Measurements from ENCODE around the gene NR6A1.

NR6A1 gene

DNA sequence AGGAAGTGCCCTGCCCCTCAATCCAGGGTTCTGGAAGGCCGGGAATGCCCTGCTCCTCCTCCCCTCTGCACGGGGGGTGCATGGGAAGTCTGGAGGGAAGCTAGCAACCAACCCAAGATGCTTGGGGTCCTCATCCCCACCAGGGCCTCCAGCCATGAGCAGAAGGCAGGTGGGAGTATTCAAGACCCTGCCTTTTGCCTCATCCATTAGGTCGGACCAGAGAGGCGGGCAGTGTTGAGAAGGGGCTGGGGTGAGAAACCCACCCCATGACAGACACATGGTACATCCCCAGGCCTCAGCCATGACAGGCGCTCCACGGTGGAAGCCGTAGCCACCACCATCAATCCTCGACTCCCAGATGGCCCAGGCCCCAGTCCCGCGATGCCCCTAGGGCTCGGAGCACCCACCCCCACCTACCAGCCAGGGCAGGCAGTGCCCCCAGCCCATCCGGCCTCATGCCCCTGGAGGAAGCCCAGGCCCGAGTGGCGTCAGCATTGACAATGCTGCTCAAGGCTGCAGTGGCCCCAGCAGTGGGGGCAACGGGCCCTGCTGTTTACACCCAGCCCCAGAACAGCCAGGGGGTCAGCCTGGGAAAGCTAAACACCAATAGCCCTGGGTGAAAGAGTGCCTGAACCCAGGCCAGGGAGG, 272.5 kb downstream of the NR6A1 start:
- no peak for DNase-seq

DNA sequence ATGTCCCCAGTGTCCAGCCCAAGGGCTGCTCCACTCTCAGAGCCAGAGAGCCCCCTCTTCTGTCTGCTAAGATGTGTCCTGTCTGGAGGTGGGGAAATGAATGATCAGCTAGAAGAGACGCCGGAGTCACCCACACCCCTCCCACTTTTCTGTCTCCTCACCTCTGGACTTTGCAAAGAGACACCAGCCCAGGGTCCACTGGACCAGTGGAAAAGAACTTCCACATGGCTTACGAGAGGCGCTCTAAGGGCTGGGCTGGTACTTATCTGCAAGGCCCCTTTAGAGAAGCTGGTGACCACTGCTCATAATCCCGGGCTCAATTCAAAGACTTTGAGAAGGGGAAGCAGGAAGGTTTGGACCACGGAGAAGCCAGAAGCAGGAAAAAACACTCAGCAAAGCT, 273.1 kb downstream of the NR6A1 start:
- DNase-seq, result no peak

DNA sequence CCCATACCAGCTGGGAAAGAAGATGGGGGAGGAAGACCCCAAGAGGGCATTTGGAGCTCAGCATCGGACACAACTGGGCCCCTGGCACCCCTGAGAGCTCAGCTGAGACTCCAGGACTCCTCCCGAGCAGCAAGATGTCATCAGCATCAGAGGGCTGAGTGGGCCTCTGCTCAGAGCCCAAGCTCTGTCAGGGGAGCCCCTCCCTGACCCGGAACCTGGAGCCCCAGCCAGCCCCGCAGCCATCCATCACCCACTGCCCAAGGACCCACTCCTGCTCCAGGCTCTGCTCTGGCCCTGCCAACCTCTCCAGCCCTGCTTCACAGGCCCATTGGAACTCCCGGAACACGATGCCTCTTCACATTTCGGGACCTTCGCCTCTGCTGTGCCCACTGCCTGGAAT, 273.7 kb downstream of the NR6A1 start:
- DNase-seq, result no peak

DNA sequence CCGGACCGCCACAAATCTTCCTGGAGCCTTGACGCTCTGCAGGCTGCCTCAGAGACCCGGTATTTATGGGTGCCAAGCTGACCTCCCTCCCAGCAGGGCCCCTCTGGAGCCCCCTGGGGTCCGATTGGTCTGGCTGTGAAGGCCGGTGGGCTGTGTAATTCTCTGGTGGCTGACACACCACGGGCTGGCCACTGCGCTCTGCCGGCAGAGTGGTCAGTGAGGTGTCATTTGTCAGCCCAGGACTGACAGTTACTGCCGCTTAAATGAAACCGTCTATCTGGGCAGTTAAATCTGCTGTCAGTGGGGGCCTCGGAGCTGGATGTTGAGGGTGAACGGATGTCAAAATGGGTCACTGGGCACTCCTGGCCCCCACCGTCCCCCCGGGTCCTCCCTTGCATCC, 274.6 kb downstream of the NR6A1 start:
- DNase-seq, result no peak

DNA sequence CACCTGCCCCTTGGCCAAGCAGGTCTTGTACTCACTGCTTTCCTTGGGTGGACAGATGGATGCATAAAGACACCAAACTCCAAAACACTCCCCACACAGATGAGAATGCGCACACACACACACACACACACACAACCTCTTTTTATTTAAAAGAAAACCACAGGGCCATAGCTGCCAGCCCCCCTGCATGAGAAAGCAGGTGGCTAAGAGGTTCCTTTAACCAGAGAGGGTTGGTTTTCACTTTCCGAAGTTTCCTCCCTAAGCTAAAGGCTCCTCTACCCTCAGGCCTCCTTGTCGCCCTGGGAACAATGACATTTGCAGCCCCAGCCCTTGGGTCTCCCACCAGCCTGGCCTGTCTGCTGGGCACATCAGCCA, 275.0 kb downstream of the NR6A1 start:
- no peak for DNase-seq

DNA sequence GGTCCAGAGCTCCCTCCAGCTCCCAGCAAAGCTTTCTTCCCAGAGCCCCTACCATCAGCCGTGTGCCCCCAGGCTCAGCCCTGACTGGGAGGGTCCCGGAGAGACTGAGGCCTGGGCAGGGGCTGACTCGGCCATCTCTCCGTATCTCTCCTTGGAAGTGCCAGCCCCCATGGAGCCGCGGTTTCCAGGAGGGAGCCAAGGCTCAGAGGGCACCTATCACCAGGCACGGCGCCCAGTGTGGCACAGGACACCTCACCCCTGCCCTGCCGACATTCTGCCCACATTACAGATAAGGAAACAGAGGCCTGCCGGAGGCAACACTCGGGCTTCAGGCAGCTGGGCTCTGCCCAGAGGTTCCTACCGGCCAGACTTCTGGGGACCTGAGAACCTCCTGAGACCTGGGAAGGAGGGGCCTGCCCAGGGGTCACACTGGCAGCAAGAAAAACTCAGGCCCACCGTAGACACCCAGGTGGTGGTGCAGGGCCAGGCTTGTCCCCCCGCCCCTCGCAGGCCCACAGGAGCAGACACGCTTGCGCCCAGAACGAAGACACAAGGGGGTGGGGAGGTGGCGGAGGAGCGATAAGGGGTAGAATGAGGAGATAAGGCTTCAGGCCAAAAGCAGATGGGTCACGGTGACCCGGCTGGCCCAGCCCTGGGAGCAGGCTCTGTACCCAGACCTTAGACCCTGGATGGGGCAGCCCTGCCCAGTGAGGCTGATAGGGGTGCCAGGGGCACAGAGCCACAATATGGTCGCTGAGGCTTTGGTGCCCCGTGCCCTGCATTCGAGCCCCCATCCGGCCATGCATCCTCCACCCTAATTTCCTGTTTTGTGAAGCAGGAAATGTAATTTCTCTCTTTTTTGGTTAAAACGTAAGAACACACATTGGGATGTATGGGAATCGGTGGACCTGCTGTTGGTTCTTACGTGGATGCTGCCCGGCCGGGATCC, 275.7 kb downstream of the NR6A1 start:
- DNase-seq, result no peak

DNA sequence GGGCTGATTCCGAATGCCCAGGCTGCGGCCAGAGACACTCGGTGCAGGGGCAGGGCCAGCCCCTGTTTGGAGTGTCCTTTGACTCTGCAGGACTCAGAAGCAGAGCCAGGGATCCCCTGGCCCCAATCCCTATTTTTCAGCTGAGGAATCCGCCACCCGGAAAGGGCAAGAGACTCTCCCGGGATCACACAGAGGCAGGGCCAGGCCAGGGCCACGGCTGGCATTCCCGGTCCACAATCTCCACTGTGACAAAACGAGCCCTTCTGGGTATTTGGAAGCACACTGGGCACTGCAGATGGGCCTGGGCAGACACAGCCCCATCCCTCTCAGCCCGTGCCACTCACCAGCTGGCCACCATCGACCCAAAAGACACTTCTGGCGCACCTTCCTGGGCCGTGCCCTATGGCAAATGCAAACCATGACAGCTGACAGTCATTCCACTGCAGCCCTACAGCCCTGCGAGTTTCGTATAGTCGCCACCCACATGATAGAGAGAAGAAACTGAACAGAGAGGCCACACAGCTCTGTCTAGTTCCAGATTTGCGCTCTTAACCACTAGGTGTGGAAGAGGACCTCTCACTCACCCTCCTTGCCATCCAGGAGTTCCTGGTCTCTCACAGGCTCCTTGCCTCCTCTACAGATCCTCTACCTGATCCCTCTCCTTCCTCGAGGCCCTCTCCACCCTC, 277.2 kb downstream of the NR6A1 start:
- DNase-seq, result no peak

DNA sequence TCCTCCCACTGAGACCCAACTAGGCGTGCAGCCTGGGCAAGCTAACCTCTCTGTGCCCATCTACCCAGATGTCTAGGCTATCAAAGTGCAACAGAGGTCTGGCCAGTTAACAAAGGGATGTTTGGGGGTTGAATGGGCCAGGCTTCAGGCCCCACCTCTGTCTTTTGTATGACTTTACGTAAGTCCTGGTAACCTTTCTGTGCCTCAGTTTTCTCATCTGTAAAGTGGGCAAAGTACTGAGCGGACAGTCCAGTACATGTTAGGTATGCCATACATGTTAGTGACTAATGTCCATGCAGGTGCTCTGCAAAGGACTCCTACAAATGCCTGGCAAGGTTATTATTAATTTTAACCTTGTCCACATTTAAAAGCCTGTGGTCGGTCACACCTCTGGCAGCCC, 277.9 kb downstream of the NR6A1 start:
- no peak for DNase-seq

DNA sequence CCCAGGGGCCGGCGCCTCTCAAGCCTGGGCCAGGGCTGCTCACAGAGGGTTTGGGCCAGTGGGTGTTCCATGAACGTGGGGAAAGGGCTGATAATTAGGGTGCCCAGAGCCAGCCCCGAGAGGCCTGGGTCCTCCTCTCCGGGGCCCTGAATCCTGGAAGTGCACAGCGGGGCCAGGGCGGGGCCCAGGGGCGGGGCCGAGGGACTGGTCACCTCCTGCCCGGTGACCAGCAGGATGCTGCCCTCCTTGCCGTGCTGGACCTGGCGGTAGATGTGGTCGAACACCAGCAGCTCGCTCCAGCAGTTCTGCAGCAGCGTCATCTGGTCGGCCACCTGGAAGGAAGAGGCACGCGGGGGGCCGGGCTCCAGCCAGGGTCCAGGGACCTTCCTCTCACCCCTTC, 278.3 kb downstream of the NR6A1 start:
- DNase-seq, result no peak

DNA sequence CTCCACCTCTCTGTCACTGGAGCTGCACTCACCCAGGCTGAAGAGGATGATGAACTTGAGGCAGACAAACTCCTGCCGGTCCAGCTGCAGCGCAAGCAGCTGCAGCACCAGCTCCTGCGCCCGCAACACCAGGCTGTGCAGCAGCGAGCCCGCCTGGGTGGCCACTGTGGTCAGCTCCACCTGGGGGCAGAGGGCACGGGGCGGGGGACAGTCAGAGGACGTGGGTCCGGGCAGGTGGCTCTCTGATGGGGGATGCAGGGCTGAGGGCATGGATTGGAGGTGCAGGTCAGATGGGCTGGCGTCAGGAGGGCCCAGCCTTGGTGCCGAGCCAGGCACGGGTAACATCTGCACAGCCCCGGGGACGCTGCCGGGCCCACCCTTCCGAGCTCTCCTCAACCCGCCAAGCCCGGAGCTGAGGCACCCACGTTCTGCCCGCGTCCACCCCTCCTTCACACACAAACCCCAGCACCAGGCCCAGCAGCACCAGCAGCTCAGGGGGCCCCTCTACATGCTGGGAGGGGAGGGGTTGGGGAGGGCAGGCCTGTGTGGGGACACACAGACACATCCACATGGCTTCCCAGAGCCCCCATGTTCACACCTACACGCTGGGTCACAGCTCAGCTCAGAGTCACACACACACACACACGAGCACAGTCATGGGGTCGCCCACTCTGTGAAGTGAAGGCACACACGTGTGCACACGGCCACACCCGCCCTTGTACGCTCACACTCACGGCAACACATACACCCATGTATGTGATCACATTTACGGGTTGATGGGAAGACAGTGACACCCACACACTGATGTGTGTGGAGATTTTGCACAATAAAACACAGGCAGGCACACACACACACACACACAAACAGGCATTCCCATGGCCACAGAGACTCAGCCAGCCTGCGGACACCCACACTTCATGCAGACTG, 279.8 kb downstream of the NR6A1 start:
- no peak for DNase-seq

DNA sequence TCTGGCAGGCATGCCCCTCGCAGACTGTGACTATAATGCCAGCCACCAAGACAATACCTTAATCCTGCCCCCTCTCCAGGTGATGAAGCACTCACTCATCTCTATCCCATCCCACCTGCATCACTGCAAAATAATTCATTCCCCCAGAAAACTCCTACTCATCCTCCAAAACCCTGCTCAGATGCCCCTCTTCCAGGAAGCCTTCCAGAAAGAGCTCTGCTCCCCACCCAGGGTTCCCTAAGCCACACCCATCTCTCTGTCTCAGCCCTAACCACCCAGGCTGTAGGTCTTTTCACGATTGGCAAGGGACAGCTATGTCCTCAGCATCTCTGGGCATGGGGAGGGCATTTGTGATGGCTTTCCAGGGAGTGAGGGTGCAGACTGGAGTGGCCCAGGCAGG, 281.1 kb downstream of the NR6A1 start:
- no peak for DNase-seq

DNA sequence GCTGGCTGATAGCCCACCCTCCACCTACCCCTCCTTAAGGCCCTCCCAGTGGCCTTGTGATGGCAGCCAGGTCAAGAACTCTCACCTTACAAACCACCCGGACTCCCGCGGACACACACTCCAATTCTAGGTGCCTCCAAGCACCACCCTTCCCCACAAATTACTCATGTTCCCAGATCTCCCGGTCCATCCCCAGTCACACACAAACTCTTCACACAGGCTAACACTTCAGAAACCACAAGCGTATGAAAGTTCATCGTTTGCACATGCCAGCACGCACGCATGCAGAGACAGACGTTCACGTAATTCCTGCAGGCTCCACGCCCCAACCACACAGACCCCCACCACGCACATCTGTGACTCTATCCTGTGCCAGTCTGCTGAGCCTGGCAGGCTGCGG, 281.9 kb downstream of the NR6A1 start:
- DNase-seq, result no peak

DNA sequence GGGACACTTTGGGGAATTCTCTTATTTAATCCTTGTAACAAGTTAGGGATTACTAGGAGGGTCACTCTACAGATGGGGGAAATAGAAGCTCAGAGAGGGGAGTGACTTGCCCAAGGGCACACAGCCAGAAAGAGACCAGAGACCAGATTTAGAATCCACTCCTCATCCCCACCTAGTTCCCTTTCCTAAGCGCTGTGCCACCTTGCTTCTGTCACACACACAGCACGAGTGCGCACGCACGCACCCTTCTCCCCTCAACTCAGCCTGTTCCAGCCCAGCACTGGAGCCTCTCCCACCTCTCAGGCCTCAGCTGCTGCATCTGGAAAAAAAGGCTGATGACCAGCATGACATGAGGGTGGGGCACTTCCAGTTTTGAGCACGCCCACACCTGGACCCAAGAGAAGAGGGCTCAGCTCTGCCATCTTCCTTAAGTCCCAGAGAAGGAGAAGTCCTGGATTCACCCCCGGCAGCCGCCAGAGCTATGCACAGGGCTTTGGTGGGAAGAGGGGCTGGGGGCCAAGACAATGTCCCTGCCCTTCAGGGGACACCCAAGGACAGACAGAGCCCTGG, 282.4 kb downstream of the NR6A1 start:
- DNase-seq, result no peak

DNA sequence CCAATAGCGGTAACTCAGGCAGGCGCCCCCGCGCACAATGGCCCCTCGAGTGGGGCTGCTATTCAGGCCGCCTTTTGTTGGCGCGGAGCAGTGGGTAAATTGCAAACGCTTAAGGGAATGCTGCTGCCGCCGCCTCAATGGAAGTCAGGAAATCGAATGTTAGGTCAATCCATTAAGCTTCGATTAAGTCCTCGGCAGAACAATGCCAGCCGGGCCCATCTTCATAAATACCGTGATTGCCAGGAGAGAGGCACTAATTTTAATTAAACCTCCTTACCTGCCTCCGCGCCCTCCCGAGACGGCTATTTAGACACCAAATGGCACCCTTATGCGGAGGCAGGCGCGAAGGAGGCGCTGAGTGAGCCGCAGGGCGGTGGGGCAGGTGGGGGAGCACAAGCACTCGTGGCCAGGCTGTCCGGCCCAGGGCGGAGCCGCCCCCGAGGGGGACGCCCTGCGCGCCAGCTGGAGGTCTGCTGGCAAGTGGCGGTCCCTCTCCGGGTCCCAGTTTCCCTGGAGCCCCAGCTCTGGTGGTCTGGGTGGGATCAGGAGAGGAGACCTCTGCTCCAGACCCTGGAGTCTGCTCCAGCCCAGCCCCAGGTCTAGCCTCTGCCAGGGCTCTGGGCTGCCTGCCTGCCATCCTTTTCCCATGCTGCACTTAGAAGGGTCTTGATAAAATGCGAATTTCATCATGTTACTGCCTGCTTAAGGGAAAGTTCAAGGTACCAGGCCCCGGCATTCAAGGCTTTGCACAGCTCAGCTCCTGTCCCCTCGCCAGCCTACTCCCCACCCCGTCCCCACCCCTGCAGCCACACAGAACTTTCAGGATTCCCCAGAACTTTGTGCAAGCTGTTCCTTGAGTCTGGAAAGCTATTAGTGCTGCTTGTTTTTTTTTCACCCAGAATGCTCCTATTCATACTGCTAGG, 283.6 kb downstream of the NR6A1 start:
- no peak for DNase-seq

DNA sequence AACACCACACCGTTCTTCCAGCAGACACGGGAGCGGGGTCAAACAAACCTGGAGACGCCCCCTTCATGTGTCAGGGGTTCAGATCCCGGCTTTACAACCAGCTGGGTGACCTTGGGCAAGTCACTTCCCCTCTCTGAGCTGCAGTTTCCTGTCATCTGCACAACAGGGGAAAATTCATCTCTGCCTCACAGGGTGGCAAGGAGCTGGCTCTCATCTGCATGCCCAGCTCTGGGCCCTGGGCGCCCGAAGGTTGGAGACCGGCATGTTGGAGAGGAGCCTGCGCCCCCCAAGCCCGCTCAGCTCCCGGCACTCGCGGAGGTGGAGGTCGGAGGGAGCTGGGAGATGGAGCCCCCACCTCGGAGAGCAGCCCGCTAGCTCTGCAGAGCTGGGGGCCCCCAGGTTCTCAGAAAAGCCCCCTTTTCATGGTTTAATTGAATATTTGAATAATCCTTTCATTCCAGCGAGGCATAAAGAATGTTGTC, 284.3 kb downstream of the NR6A1 start:
- DNase-seq, result no peak

DNA sequence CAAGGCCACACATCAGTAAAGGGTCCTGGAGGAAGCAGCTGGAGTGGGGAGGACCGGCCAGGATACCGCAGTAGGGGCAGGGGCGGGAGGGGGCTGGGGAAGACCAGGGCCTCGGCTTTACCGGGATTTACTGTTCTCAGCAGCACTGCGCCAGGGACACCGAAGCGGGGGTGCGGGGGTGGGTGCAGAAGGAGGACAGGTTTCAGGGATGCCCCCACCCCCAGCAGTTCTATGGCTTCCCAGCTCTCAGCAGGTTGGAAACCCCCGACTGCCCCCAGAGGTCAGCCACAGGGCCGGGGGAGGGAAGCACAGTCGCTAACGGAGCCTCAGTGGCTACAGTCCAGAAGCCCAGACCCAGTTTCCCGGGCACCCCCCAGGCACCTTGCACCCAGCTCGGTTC, 285.2 kb downstream of the NR6A1 start:
- DNase-seq, result no peak

DNA sequence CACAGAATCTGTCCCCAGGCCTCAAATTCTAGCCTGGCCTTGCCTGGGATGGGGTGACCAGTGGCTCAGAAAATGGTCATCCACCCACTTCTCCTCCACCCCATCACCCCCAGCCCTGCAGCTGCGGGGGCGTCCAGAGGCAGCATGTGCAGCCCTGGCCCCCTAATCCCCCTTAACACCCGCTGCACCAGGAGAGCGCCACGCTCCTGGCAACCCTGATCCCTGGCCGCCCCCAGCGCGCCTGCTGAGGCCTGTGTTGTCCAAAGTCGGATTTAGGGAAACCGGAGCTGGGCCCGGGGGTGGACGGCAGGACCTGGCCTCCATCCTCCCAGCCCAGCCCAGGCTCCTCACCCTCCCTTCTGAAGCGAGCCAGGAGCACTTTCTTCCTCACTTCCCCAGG, 285.9 kb downstream of the NR6A1 start:
- DNase-seq, result no peak

DNA sequence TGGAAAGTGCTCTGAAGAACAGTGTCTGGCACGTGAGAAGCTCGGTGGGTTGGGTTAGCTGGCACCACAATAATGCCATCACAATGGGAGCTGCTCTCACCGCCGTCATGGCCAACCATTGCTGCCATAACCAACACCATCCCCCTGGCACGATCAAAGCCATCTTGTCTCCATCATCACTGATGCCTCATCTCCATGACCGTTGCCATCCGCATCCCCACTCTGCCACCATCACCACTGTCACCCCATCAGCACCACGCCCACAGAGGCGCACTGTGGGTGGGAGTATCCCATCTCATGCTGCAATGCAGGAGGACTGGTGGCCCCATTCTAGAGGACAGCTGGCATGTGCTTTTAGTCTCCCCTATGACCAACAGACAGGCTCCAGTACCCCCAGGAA, 287.6 kb downstream of the NR6A1 start:
- no peak for DNase-seq

DNA sequence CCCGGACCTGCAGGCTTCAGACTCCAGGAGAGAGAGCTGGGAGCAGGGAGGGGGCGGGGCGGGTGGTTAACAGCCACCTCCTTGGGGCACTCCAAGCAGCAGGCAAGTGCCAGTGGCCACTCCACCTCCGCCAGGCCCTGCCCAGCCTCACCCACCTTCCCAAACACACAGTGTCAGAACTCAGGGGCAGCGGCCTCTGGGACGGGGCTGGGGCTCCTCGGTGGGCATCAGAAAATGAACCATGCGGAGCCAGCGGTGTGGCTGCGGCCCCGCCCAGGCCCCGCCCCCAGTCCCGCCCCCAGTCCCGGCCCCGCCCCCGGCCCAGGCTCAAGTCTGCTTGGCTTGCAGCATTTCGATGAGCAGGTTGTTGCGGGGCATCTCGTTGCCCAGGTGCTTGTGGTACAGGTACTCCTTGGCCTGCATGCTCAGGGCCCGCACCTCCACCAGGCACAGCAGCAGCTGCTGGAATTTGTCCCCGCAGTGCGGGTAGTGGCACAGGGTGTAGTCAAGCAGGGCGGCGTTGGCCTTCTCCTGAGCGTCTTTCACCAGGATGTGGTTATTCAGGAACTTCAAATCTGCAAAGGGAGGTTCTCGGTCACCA, 288.6 kb downstream of the NR6A1 start:
- DNase-seq, result no peak

DNA sequence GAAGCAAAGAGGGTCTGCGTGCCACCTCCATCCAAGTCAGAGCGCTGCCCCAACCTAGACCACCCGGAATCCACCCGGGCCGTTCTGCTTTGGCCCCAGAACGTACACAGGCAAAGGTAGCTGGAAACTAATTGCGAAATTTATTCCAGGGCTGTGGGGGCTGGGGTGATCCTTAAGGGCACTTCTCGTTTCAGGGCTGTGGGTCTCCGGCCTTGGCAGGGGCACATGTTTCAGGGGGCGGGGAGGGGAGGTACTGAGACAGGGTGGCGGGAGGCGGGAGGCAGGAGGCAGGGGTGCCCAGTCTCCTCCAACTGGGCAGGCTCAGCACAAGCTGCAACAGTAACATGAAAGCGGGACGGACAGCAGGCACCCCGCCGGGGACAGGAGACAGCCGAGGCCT, 290.0 kb downstream of the NR6A1 start:
- no peak for DNase-seq

DNA sequence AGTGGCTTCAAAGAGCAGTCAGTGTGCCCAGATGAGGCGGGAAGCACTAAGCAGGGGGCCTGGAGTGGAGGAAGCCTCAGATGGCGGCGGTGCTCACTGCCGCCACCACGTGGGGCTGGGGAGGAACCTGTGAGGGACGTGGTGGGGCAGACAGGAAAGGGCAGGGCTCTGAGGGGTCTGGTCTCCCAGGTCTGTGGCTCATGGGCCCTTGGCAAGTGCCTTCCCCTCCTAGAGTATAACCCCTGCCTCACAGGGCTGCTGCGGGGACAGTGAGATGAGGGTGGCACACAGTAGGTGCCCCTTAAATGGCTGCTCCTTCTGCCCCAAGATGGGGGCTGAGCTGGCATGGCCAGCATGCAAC, 290.5 kb downstream of the NR6A1 start:
- no peak for DNase-seq
